GM21786 (cell line): ENCODE results near the gene TIMMDC1.
"Not testable (repeated sequence)": the region's sequence is repeated elsewhere in the genome, so short reads cannot be mapped to it uniquely, and the experiment has no call there.

Source experiments
- ATAC-seq: cut with Tn5 transposase; IDR thresholded peaks from one replicate; pipeline ENCODE4 v1.9.1; 2021; ENCODE audit not compliant: unreplicated experiment

TIMMDC1 gene

DNA sequence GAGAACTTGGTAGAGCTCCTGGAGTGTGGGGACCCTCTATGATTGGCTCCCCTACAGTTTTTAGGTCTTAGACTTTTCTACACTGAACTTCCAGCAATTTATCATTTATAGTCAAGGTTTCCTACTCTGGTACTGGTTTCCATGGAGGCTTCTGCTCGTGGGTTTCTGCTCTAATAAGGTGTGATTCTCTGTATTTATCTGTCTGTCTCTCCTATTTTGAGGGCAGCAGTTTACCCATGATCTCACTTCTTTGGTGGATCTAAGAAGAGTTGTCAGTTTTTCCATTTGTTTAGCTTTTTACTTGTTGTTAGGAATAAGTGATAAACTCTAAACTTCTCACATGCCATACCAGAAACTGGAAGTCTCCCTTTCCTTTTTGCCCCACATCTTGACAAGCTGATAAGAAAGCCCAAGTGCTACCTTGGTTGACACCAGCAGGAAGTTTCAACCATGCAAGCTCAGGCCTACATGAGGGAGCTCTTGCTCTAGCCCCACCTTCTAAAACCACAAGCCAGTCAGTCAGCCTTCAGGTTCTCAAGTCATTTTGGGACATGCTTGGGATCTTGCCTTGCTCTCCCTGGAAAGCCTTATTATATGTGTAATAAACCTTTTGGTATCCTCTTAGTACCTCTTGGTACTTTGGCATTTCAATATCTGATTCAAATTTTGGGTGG, 10.0 kb downstream of the TIMMDC1 start:
- peak; percentile 62 for ATAC-seq

DNA sequence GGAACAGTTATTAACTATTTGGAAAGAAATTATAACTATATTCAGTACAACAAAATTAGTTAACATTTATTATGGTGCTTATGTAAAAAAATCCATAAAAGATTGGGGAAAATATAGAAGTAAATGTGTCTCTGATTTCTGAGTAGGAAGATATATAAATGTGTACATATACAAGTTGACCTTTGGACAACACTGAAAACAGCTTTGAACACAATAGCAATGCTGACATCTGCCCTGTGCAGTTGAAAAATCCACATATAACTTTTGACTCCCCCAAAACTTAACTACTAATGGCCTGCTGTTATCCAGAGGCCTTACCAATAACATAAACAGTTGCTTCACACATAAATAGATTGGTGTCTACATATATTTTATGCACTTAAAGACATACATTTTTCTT, 12.3 kb downstream of the TIMMDC1 start:
- ATAC-seq, result no peak

DNA sequence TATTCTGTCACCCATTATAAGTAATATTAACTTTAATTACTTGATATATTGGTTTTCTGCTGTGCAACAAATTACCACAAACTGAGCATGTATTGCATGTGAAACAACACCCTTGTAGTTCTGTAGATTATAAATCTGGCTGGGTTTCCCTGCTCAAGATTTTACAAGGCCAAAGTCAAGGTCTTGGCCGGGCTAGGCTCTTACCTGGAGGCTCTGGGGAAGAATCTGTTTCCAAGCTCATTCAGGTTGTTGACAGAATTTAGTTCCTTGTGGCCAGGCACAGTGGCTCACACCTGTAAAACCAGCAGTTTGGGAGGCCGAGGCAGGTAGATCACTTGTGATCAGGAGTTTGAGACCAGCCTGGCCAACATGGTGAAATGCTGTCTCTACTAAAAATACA, 16.3 kb downstream of the TIMMDC1 start:
- no peak for ATAC-seq

DNA sequence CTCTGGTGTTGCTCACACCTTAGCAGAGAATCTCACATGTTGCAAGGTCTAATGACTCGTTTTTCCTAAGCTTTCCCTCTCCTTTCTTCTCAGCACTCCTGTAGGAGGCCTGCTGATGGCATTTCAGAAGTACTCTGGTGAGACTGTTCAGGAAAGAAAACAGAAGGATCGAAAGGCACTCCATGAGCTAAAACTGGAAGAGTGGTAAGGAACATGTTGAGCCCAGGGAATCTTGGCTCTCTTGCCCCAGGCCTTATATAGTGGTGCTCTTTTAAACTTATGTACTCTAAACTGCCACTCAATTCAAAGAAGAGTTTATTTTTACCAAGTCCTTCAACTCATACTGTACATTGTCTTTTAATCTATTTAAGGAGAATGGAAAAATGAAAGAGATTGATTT, 18.8 kb downstream of the TIMMDC1 start:
- ATAC-seq, result no peak

GRCh38 chr3:119518026-119518425, 19.7 kb downstream of the TIMMDC1 start:
- no peak for ATAC-seq

- ATAC-seq, result no peak
These were observed 26.8 kb downstream of the TIMMDC1 start for GRCh38 chr3:119524931-119525662.

DNA sequence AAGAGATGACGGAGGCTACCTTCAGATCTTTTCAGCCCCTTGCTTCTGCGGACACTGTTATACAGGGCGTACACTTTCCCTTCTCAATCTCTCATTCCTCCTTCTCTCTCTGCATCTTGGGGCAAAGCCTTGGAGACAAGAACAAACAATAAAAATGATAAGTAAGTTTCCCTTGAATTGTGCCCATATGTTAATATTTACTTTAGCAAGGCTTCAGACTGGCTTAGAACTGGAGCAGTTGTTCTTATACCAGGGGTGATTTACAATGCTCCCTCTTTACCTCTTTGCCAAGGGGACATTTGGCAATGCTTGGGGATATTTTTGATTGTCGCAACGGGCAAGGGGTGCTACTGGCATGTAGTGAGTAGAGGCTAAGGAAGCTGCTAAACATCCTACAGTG, 29.4 kb downstream of the TIMMDC1 start:
- no peak for ATAC-seq

DNA sequence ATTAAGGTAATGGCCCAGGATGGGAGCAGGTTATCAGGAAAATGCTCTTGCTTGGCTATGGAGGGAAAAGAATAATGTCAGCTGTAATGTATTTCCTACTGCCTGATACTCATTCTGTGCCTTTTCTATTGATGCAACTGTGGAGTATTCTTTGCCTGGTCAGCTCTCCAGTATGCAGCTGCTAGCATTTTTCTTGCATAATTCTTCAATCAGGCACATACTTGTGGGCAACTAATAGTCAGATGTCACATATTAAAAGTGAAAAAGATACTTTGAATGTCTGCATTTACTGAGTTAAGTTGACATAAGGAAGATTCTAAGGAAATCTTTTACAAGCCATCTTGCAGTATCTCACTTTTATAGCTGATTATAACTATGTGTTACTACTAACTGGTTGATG, 31.5 kb downstream of the TIMMDC1 start:
- no peak for ATAC-seq

DNA sequence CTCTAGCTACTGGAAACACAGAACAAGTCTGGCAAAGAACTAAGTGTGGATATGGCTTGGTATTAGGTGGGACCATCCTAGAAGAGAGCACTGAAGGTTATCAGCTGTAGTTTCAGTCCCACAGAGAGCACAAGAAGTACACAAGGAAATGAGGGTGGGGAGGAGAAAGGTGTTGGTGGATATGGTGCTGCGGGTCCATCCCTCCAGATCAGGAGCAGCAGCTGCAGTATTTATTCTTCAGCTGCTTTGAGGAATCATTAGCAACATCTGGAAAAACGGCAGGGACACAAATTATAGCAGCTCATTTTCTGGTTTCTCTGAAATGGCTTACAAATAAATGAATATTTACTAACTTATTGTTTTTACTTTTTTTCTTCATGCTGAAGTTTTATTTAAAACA, 32.1 kb downstream of the TIMMDC1 start:
- ATAC-seq, result no peak

DNA sequence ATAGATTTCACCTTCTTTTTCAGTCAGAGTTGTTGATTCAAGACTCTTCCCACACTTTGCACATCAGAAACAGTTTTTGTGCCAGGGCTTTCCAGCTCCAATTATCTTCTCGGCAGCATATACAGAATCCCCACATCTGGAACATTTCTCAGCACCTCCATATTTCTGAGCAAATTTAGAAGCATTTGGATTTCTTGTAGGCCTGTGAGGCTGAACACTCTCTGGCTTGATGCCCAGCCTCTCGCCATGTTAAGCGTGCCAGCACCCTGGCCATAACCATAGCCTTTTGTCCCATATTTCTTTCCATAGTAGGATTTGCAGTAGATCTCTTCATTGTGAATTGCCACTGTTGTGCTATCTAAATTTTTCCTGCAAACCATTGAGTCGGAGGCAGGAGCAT, 32.8 kb downstream of the TIMMDC1 start:
- ATAC-seq, result no peak

GRCh38 chr3:119534296-119534695, 35.9 kb downstream of the TIMMDC1 start:
- ATAC-seq, result no peak

- ATAC-seq, result no peak
These were observed 38.4 kb downstream of the TIMMDC1 start for GRCh38 chr3:119536757-119537156.

GRCh38 chr3:119538772-119539171, 40.4 kb downstream of the TIMMDC1 start:
- no peak for ATAC-seq

DNA sequence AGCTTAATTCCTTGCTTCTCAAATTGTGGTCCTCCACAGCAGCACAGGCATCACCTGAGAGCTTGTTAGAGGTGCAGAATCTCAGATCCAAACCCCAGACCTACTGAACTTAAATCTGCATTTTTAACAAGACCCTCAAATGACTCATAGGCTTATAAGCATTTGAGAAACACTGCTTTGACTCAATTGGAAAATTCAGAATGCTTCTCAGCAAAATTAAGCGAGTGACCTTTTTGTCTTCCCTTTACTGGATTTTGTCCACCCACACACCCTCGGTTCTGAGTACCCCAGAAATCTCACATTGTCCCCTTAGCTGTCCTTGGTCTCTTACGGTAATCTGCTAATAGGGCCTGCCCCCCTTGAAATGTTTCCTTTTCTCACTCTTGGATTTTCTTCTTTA, 43.2 kb downstream of the TIMMDC1 start:
- no peak for ATAC-seq

GRCh38 chr3:119542168-119542767, 43.9 kb downstream of the TIMMDC1 start:
- ATAC-seq, result no peak

DNA sequence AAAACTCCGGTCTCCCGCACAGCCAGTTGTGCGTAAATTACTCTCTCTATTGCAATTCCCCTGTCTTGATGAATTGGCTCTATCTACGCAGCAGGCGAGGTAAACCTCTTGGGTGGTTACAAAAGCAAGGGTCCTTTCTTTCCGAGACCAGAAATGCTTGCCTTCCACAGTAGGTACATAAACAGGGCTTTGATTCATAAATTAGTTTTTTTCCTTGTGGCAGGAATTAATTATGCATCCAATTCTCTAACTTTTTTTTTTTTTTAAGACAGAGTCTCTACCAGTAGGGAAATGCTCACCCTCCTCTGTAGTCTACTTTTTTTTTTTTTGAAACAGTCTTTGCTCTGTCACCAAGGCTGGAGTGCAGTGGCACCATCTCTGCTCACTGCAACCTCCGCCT, 44.8 kb downstream of the TIMMDC1 start:
- ATAC-seq, result no peak

- no peak for ATAC-seq
These were observed 48.9 kb downstream of the TIMMDC1 start for GRCh38 chr3:119547227-119547626.

DNA sequence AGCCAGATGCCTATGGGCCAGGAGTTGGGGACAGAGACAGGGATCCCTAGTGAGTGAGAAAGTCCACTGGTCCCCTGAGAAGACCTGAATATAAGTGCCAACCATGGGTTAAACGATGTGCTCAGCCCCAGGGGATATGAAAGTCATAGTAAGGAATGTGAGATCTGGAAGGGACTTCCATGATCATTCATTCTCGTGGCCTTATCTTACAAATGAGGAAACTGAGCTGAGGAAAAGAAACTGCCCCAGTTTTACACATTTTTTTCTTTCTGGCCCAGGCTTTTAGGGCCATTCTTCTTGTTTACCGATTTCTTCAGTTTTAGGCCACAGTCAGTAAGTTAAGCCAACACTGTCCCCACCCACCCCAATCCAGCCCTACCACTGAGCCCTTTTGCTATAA, 50.0 kb downstream of the TIMMDC1 start:
- ATAC-seq, result no peak

- ATAC-seq, result peak; percentile 32
These were observed 52.0 kb downstream of the TIMMDC1 start for GRCh38 chr3:119550192-119550910.

DNA sequence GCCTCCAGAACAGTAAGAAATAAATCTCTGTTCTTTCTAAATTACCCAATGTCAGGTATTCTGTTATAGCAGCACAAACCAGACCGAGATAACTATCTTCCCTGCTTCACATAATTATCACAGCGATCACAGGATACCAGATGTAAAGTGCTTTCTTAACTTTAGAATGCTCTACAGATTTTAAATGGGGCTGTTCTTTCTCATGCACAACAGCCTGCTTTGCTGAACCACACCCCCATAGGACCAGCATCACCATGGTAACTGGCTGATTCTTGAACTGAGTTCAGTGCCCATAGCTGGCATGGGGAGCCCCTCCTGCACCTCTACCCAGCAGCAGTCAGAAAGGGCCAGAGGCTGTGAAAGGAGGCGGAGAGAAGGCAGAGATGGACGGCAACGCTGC, 53.3 kb downstream of the TIMMDC1 start:
- no peak for ATAC-seq

DNA sequence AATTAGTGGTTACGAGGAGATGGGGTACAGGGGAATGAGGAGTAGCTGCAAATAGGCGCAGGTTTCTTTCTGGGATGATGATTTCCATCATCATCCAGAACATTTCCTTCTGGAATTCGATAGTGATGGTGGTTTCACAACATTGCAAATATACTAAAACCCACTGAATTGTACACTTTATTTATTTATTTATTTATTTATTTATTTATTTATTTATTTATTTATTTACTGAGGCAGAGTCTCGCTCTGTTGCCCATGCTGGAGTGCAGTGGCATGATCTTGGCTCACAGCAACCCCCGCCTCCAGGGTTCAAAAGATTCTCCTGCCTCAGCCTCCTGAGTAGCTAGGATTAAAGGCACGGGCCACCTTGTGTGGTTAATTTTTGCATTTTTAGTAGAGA, 54.6 kb downstream of the TIMMDC1 start:
- ATAC-seq, result not testable (repeated sequence)
